Measurements from ENCODE around the gene IPO9.
A peak's percentile ranks its signal among the peaks of the same experiment; 100 is the strongest.

Gene IPO9

DNA sequence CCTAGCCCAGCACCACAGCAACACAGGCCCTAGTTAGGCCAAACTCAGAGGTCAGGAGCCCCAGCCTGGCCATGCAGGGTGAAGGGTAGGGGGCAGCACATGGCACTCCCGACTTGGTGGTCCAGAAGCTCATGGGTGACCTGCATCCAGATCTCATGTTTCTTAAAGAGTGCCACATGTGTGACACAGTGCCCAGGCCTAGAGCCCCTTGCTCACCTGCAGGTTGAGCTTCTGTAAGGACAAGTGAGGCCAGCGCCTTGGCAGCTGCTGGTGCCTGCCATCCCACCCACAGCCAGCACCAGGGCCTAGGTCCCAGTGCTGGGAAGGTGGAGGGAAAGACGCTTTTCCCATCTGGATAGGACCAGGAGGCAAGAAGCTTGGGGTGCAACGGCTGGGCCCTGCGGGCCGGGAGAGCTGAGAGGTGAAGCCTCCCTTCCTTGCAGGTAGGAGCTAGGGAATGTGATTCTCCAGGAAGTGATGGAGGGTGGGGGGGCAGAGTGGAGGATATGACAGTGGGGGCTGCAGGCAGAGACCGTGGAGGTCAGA is 66.2 kb downstream of the IPO9 start:
- H2AFZ ChIP-seq, result no peak overlapping the region
- no peak overlapping the region for H3K27ac ChIP-seq
- H3K9me3 ChIP-seq (ENCODE audit: control insufficient read depth, low read length), result no peaks in the 10 kb centered on the region
- H3K4me2 ChIP-seq (ENCODE audit: low read length), result no peak overlapping the region
- no peaks in the 10 kb centered on the region for H3K36me3 ChIP-seq (ENCODE audit: control insufficient read depth, insufficient read depth, low read length)
- H3K9ac ChIP-seq, result no peak overlapping the region
- no peaks in the 10 kb centered on the region for H3K4me1 ChIP-seq
- H3K4me3 ChIP-seq (ENCODE audit: low read depth, low read length), result no peak overlapping the region
- H3K27me3 ChIP-seq (ENCODE audit: control insufficient read depth, insufficient read depth, low read length), result no peaks in the 10 kb centered on the region
- no peaks in the 10 kb centered on the region for H3K79me2 ChIP-seq
- TF ChIP-seq, protein P1, sequence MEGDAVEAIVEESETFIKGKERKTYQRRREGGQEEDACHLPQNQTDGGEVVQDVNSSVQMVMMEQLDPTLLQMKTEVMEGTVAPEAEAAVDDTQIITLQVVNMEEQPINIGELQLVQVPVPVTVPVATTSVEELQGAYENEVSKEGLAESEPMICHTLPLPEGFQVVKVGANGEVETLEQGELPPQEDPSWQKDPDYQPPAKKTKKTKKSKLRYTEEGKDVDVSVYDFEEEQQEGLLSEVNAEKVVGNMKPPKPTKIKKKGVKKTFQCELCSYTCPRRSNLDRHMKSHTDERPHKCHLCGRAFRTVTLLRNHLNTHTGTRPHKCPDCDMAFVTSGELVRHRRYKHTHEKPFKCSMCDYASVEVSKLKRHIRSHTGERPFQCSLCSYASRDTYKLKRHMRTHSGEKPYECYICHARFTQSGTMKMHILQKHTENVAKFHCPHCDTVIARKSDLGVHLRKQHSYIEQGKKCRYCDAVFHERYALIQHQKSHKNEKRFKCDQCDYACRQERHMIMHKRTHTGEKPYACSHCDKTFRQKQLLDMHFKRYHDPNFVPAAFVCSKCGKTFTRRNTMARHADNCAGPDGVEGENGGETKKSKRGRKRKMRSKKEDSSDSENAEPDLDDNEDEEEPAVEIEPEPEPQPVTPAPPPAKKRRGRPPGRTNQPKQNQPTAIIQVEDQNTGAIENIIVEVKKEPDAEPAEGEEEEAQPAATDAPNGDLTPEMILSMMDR (IDR thresholded peaks at IDR 0.05), result no peak

GRCh38 chr1:201895913-201896807 is 67.2 kb downstream of the IPO9 start:
- Histone ChIP-seq H3K4me3 (ENCODE audit: low read depth, low read length) (no peak overlapping the region), H3K79me2 (no peaks in the 10 kb centered on the region), H3K9me3 (ENCODE audit: control insufficient read depth, low read length) (no peaks in the 10 kb centered on the region), H3K4me1 (no peaks in the 10 kb centered on the region), H3K27me3 (ENCODE audit: control insufficient read depth, insufficient read depth, low read length) (no peaks in the 10 kb centered on the region), H3K9ac (no peak overlapping the region), H2AFZ (no peak overlapping the region), H3K27ac (no peak overlapping the region), H3K4me2 (ENCODE audit: low read length) (no peak overlapping the region), H3K36me3 (ENCODE audit: control insufficient read depth, insufficient read depth, low read length) (no peaks in the 10 kb centered on the region)
- TF ChIP-seq, protein P1 (IDR thresholded peaks at IDR 0.05), result peak; percentile 89

GRCh38 chr1:201896951-201897391 is 68.0 kb downstream of the IPO9 start:
- Histone ChIP-seq H3K27ac (no peak overlapping the region), H3K9me3 (ENCODE audit: control insufficient read depth, low read length) (no peaks in the 10 kb centered on the region), H3K36me3 (ENCODE audit: control insufficient read depth, insufficient read depth, low read length) (no peaks in the 10 kb centered on the region), H3K9ac (no peak overlapping the region), H3K4me1 (no peaks in the 10 kb centered on the region), H3K27me3 (ENCODE audit: control insufficient read depth, insufficient read depth, low read length) (no peaks in the 10 kb centered on the region), H3K79me2 (no peaks in the 10 kb centered on the region), H3K4me2 (ENCODE audit: low read length) (no peak overlapping the region), H2AFZ (no peak overlapping the region), H3K4me3 (ENCODE audit: low read depth, low read length) (no peak overlapping the region)
- TF ChIP-seq, protein P1 (IDR thresholded peaks at IDR 0.05), result no peak

- Histone ChIP-seq H3K9me3 (ENCODE audit: control insufficient read depth, low read length) (no peaks in the 10 kb centered on the region), H3K36me3 (ENCODE audit: control insufficient read depth, insufficient read depth, low read length) (no peaks in the 10 kb centered on the region), H3K4me1 (no peaks in the 10 kb centered on the region), H3K27me3 (ENCODE audit: control insufficient read depth, insufficient read depth, low read length) (no peaks in the 10 kb centered on the region), H3K27ac (no peak overlapping the region), H3K4me3 (ENCODE audit: low read depth, low read length) (no peak overlapping the region), H3K4me2 (ENCODE audit: low read length) (no peak overlapping the region), H3K9ac (no peak overlapping the region), H2AFZ (no peak overlapping the region), H3K79me2 (no peaks in the 10 kb centered on the region)
- TF ChIP-seq, protein P1 (IDR thresholded peaks at IDR 0.05), result no peak
These were observed 69.4 kb downstream of the IPO9 start for GRCh38 chr1:201898240-201898894.
